ENCODE results near the gene CLIC3.

Gene CLIC3

DNA sequence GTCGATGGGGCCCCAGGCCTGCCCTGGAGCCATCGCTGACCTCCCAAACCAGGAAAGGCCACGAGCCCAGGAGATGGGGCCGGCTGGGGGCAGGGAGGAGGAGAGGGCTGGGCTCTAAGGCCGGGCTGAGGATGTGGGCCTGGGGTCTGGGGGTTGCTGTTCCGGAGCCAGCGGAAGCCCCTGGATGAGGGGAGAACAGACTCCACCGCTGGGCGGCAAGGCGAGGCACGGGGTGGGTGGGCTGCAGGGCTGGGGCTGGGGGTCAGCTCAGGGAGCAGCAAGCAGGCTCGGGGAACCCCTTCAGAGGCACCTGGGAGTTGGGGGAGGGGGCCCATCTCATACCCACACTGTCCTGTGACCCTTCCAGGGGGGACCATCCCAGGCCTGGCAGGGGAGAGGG, 32.6 kb downstream of the CLIC3 start (continued):
- no peak for TF ChIP-seq GLIS3 (CRISPR knock-in tag; IDR thresholded peaks at IDR 0.05)

DNA sequence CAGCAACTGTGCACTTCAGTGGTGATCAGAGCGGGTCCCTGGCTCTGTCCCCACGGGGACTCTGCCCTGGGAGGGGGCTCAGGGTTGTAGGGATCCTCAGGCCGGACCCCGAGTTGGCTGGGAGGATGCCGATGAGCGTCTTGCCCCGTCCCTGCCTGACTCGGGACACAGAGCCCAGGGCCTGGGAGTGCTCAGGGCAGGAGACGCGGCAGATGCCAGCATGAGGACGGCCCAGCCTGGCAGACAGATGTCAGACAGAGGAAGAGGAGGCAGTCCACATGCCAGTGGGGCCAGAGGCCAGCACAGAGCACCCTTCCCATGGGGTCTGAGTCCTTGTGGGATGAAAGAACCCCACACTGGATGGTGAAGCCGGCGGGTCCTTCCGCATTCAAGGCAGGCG, 33.0 kb downstream of the CLIC3 start:
- TF ChIP-seq SNAI2 (CRISPR knock-in tag; IDR thresholded peaks at IDR 0.05) = no peak
- ATAC-seq = no peak

DNA sequence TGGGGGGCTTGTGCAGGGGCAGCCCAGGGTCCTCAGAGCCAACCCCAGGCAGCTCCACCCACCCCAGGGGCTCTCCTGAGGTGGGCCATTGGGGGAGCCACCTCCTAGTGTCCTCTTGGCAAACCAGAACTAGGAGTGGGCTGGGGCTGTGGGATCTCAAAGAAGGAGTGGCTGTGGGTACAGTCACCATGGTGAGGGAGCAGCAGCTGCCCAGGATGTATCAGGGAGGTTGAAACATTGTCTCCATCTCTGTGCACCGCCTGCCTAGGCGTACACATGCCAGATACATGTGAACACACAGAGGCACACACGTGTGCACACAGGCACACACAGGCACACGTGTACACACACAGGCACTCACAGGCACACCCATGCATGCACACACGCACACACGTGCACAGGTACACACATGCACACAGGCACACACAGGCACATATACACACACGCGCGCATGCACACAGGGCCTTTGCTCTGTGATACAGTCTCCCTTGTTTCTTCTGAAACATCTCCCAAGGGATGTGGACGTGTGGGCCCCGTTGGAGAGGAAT, 33.6 kb downstream of the CLIC3 start:
- ATAC-seq = no peak

DNA sequence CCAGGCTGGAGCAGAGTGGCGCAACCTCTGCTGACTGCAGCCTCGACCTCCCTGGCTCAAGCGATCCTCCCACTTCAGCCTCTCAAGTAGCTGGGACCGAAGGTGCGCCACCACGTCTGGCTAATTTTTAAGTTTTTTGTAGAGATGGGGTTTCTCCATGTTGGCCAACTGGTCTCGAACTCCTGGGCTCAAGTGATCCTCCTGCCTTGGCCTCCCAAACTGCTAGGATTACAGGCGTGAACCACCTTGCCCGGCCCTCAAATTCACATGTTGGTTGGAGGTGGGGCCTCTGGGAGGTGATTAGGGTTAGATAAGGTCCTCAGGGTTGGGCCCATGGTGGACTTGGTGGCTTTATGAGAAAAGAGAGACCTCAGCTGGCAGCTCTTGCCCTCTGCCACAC, 34.2 kb downstream of the CLIC3 start:
- TF ChIP-seq TCF4 (CRISPR knock-in tag; IDR thresholded peaks at IDR 0.05; ENCODE audit: borderline replicate concordance) (no peak), SNAI2 (CRISPR knock-in tag; IDR thresholded peaks at IDR 0.05) (no peak), ZFP30 (CRISPR knock-in tag; IDR thresholded peaks at IDR 0.05) (no peak), ZFP3 (CRISPR knock-in tag; IDR thresholded peaks at IDR 0.05) (no peak), GLIS3 (CRISPR knock-in tag; IDR thresholded peaks at IDR 0.05) (no peak)
- TF ChIP-seq, protein P1, sequence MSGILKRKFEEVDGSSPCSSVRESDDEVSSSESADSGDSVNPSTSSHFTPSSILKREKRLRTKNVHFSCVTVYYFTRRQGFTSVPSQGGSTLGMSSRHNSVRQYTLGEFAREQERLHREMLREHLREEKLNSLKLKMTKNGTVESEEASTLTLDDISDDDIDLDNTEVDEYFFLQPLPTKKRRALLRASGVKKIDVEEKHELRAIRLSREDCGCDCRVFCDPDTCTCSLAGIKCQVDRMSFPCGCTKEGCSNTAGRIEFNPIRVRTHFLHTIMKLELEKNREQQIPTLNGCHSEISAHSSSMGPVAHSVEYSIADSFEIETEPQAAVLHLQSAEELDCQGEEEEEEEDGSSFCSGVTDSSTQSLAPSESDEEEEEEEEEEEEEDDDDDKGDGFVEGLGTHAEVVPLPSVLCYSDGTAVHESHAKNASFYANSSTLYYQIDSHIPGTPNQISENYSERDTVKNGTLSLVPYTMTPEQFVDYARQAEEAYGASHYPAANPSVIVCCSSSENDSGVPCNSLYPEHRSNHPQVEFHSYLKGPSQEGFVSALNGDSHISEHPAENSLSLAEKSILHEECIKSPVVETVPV (CRISPR knock-in tag; IDR thresholded peaks at IDR 0.05) = no peak
- TF ChIP-seq, protein P2, sequence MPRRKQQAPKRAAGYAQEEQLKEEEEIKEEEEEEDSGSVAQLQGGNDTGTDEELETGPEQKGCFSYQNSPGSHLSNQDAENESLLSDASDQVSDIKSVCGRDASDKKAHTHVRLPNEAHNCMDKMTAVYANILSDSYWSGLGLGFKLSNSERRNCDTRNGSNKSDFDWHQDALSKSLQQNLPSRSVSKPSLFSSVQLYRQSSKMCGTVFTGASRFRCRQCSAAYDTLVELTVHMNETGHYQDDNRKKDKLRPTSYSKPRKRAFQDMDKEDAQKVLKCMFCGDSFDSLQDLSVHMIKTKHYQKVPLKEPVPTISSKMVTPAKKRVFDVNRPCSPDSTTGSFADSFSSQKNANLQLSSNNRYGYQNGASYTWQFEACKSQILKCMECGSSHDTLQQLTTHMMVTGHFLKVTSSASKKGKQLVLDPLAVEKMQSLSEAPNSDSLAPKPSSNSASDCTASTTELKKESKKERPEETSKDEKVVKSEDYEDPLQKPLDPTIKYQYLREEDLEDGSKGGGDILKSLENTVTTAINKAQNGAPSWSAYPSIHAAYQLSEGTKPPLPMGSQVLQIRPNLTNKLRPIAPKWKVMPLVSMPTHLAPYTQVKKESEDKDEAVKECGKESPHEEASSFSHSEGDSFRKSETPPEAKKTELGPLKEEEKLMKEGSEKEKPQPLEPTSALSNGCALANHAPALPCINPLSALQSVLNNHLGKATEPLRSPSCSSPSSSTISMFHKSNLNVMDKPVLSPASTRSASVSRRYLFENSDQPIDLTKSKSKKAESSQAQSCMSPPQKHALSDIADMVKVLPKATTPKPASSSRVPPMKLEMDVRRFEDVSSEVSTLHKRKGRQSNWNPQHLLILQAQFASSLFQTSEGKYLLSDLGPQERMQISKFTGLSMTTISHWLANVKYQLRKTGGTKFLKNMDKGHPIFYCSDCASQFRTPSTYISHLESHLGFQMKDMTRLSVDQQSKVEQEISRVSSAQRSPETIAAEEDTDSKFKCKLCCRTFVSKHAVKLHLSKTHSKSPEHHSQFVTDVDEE (CRISPR knock-in tag; IDR thresholded peaks at IDR 0.05) = no peak
- ATAC-seq = no peak

More for the DNA sequence above, 33.6 kb downstream of the CLIC3 start:
- TF ChIP-seq GLIS3 (CRISPR knock-in tag; IDR thresholded peaks at IDR 0.05) (no peak), ZNF8 (CRISPR knock-in tag; IDR thresholded peaks at IDR 0.05) (no peak), SNAI2 (CRISPR knock-in tag; IDR thresholded peaks at IDR 0.05) (no peak), ISL1 (CRISPR knock-in tag; IDR thresholded peaks at IDR 0.05) (no peak), BACH2 (CRISPR knock-in tag; IDR thresholded peaks at IDR 0.05; ENCODE audit: borderline replicate concordance) (no peak)
- TF ChIP-seq, protein P1 (CRISPR knock-in tag; IDR thresholded peaks at IDR 0.05) = no peak
- TF ChIP-seq, protein P2 (CRISPR knock-in tag; IDR thresholded peaks at IDR 0.05) = no peak

DNA sequence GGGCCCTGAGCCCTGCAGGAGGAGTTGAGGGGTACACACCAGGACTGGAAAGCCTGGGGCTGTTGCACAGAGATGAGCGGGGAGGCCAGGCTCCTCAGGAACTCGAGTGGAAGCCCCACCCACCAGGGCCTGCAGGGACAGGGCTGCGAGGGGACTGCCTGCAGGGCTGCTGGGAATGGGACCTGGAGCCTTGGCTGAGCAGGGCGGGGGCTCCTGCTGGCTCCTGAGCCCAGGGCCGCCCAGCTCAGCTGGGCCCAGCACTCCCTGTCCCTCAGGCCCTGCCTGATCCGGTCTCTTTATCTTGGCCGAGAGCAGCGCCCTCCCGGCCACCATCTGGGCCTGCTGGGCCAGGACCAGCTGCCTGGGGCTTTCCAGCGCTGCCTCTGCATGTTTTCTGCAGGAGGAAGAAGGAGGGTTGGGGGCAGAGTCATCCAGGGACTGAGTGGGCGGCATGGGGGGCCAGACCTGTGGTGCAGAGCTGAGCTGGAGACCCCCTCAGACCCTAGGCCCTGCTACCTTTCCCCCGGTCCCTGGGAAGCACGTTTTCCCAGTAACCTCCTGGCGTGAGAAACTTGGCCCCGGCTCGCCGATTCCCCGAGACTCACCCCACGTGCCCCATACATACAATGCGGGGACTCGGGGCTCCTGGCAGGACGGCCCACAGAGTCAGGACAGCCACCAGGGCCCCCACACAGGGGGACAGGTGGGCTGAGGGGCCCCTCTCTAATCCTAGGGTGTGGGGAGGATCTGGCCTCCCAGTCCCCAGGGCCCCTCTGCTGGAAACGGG, 34.9 kb downstream of the CLIC3 start:
- no peak for ATAC-seq
- no peak for TF ChIP-seq RARB (CRISPR knock-in tag; IDR thresholded peaks at IDR 0.05)
- TF ChIP-seq, protein P2 (CRISPR knock-in tag; IDR thresholded peaks at IDR 0.05) = no peak
- TF ChIP-seq TOX (CRISPR knock-in tag; IDR thresholded peaks at IDR 0.05; ENCODE audit: borderline replicate concordance) = no peak
